GM12892 (cell line): Measurements from ENCODE around the gene DUS1L.

Experiments
- POLR2A ChIP-seq: IDR thresholded peaks from 2 replicates; pipeline ENCODE4 v1.6.1; 2011; ENCODE audit warnings: low read depth, low read length, control low read depth
- POLR2AphosphoS5 ChIP-seq: IDR thresholded peaks from 2 replicates; pipeline ENCODE4 v1.6.1; 2011; ENCODE audit warnings: low read depth, low read length, control low read depth
- TAF1 ChIP-seq: IDR thresholded peaks from 2 replicates; pipeline ENCODE4 v1.6.1; 2011; ENCODE audit warnings: low read depth, mild to moderate bottlenecking, control low read depth, low read length, borderline replicate concordance

- TF ChIP-seq POLR2AphosphoS5 (no peak), TAF1 (no peak), POLR2A (no peak; the same call in 1 of the 2 replicates)
Measured at GRCh38 chr17:82087961-82088837, 22.6 kb upstream of the DUS1L start.
